Measurements from ENCODE around the gene SPOCK3. TPM values are rescaled to one million over a fixed set of nuclear protein-coding genes. Genes with fewer than 3 reads are reported as not detected.

SPOCK3 gene
- total and polyA plus RNA-seq, 2 donors (not counting 3 experiments of a cell fraction or from before 2014, with no cell fraction given), result 0.10 TPM; not detected in 1

- no peaks in the 10 kb centered on the region for H3K27me3 ChIP-seq (ENCODE audit: control insufficient read depth in 2 of 2, insufficient read depth in 2 of 2, low read length in 2 of 2)
- no peak overlapping the region for H3K27ac ChIP-seq (ENCODE audit: insufficient read depth, low read depth, low read length)
- H3K9me1 ChIP-seq (replicated peaks; ENCODE audit: control insufficient read depth, extremely low read depth, insufficient read depth, low read length), result no peaks in the 10 kb centered on the region
- H2AFZ ChIP-seq (ENCODE audit: low read depth, low read length), result no peak overlapping the region
- intact Hi-C loops (cut with micrococcal nuclease), result no loop called here
- no peaks in the 10 kb centered on the region for H3K79me2 ChIP-seq (ENCODE audit: control insufficient read depth, insufficient read depth, low read length)
- H3K9me3 ChIP-seq (replicated peaks; ENCODE audit: control insufficient read depth, insufficient read depth, low read length), result no peaks in the 10 kb centered on the region
- ChIA-PET CTCF (no interaction called here), POLR2A (no interaction called here)
- no peaks in the 10 kb centered on the region for H4K20me1 ChIP-seq (replicated peaks; ENCODE audit: control insufficient read depth, extremely low read depth, insufficient read depth, low read length)
- TF ChIP-seq, protein P1, sequence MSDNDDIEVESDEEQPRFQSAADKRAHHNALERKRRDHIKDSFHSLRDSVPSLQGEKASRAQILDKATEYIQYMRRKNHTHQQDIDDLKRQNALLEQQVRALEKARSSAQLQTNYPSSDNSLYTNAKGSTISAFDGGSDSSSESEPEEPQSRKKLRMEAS (IDR thresholded peaks at IDR 0.05; ENCODE audit: insufficient read depth, insufficient read length), result no peak
- TF ChIP-seq FOS (IDR thresholded peaks at IDR 0.05; ENCODE audit: borderline replicate concordance, insufficient read depth, low read length), result no peak
- no peak for TF ChIP-seq CTCF (IDR thresholded peaks at IDR 0.05; ENCODE audit: extremely low read depth in 1 of 2, insufficient read depth in 1 of 2, low read depth in 1 of 2, low read length in 2 of 2)
- TF ChIP-seq EZH2 (IDR thresholded peaks at IDR 0.05; ENCODE audit: borderline replicate concordance, low read depth, low read length, severe bottlenecking), result no peak
- TF ChIP-seq POLR2AphosphoS5 (IDR thresholded peaks at IDR 0.05; ENCODE audit: insufficient read depth, low read depth, low read length), result no peak
- no peak for TF ChIP-seq POLR2A (IDR thresholded peaks at IDR 0.05; ENCODE audit: low read depth, low read length)
- TF ChIP-seq JUN (IDR thresholded peaks at IDR 0.05; ENCODE audit: borderline replicate concordance, insufficient read depth, insufficient read length, low read depth), result no peak
- no peak for TF ChIP-seq GATA2 (IDR thresholded peaks at IDR 0.05; ENCODE audit: insufficient read depth, insufficient read length, low read depth, low read length)
- no peak overlapping the region for H3K4me2 ChIP-seq (ENCODE audit: insufficient read depth, low read length)
- no peaks in the 10 kb centered on the region for H3K4me1 ChIP-seq (ENCODE audit: control insufficient read depth, extremely low read depth, insufficient read depth, low read length)
- no TSS peak for BruUV-seq (replicated peaks)
- H3K36me3 ChIP-seq (ENCODE audit: control insufficient read depth in 2 of 2, extremely low read depth in 1 of 2, insufficient read depth in 2 of 2, low read length in 2 of 2), result no peaks in the 10 kb centered on the region
- H3K4me3 ChIP-seq (replicated peaks in 1 of 3; ENCODE audit: insufficient read depth in 1 of 3, low read depth in 1 of 3, low read length in 3 of 3), result no peak overlapping the region
- FAIRE-seq (no peak), DNase-seq (ENCODE audit: low read depth, low spot score) (no peak)
- H3K9ac ChIP-seq (replicated peaks; ENCODE audit: extremely low read depth, insufficient read depth, low read length), result no peak overlapping the region
- dilution Hi-C loops (cut with MboI; ENCODE audit: extremely low pct_ligation_motif_present, low sequenced_read_pairs), result no loop called here
Observed at GRCh38 chr4:167049257-167049656, 185.0 kb downstream of the SPOCK3 start.
